OCI-LY1 (cell line): ENCODE measurements around the gene CCDC146.

Experiments used
- CTCF ChIP-seq: fragments of 200-600 bp; sonication (generic), shearing (Covaris generic); IDR thresholded peaks from 2 replicates; pipeline ENCODE4 v1.5.1; 2017; ENCODE audit warnings: mild to moderate bottlenecking, antibody characterized with exemption, low read length, moderate library complexity, mixed read lengths
- EZH2 ChIP-seq: fragments of 200-600 bp; sonication (generic), shearing (Covaris generic); IDR thresholded peaks from 2 replicates; pipeline ENCODE4 v1.8.0; 2017; ENCODE audit warnings: borderline replicate concordance, mixed run types, mild to moderate bottlenecking, antibody characterized with exemption, low read length, moderate library complexity, mixed read lengths

DNA sequence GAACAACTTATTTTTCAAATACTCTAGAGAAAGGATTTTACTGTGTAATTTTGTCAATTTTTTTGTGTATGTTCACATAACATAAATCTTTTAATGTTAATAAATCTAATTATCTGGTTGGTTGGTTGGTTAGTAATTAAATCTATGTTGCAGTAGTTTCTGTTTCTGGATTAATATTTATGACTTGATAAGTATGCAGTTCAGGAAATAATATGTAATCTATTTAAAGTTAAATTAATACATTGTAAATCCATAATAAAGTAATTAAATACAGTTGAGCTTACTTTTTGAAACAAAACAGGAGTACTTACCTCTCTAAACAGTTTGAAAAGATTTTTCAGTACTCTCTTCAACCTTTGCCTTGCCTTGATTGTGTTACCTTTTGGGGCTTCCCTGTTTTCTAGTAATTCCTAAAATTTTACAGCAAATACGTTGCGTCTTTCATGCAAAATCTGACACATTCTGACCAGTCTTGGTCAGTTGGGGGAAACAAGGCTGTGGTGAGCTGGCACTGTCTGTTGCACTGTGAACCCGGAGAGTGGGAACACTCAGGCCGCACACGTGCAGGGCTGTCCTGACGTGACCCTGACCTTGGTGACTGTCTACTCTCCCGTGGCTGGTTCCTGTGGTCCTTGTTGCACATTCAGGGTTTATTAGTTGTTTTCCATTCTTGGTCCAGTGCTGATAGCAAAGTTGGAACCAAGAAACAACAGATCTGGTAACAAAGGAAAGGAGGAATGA, 122.8 kb downstream of the CCDC146 start:
- TF ChIP-seq EZH2 (no peak), CTCF (no peak)
